Smooth muscle cell of the brain vasculature (primary cell): Measurements from ENCODE around the gene YWHAB.

Source experiments
- DNase-seq: peaks from one replicate; pipeline ENCODE4 v3.0.0-alpha.2; 2012; ENCODE audit warnings: low read depth, low spot score

Gene YWHAB

DNA sequence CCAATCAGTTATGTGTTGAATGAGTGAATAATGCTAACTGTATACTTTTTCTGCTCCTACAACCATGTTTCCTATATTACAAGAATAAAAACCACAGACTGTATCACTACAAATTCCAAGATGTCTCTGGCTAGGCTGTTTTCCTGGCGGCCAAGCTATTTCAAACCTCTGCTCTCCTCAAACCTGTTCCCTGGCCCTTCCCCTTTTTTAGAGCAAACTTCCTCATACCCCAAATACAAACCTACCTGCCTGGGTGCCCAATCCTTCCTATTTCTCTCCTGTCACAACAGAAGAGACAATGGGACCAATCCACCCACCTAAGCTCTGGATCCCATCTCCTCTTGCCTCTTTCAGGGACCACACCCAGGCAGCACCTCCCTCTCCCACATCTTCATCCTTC lies 67.2 kb downstream of the YWHAB start:
- DNase-seq, result no peak

- no peak for DNase-seq
Measured at GRCh38 chr20:44954211-44954610, 68.7 kb downstream of the YWHAB start.

- DNase-seq, result no peak
Measured at GRCh38 chr20:44955270-44955669, 69.8 kb downstream of the YWHAB start.

GRCh38 chr20:44956410-44956809 lies 70.9 kb downstream of the YWHAB start:
- no peak for DNase-seq
